ENCODE data around the gene CASP10. TPM values are rescaled to one million over a fixed set of nuclear protein-coding genes. Genes with fewer than 3 reads are reported as not detected.
A peak's percentile ranks its signal among the peaks of the same experiment; 100 is the strongest.

Gene CASP10
- total and polyA plus RNA-seq, 9 of the 15 experiments (the other 6 are each of a cell fraction or from before 2014, with no cell fraction given) = 7.1 to 20.4 (median 10.8) TPM

GRCh38 chr2:201246280-201246679 lies 63.3 kb downstream of the CASP10 start:
- intact Hi-C loops (cut with micrococcal nuclease) (no loop called here), in situ Hi-C loops (cut with MboI) (no loop called here)
- WGBS (ENCODE audit: insufficient coverage, low coverage, missing lambda C conversion rate) = 67% methylated on average over 3 of the region's 4 CpGs
- Histone ChIP-seq H3K9me3 (replicated peaks; ENCODE audit: control insufficient read depth, insufficient read depth, low read depth, low read length) (no peaks in the 10 kb centered on the region), H3K4me1 (replicated peaks in 1 of 2; ENCODE audit: control insufficient read depth in 2 of 2, insufficient read depth in 2 of 2, low read length in 2 of 2) (no peaks in the 10 kb centered on the region; a peak in 2 of 5 replicates), H3K4me2 (ENCODE audit: insufficient read depth, low read length) (no peak overlapping the region), H3K27ac (ENCODE audit: extremely low read depth, low read depth, low read length) (no peak overlapping the region), H2AFZ (ENCODE audit: low read depth, low read length) (no peak overlapping the region), H3K36me3 (ENCODE audit: control insufficient read depth, insufficient read depth, low read length) (no peaks in the 10 kb centered on the region), H3K79me2 (ENCODE audit: control insufficient read depth, insufficient read depth, low read length) (no peaks in the 10 kb centered on the region), H3K9me1 (ENCODE audit: control insufficient read depth, insufficient read depth, low read length) (no peaks in the 10 kb centered on the region), H3K27me3 (ENCODE audit: control insufficient read depth in 2 of 2, insufficient read depth in 2 of 2, low read length in 2 of 2) (no peaks in the 10 kb centered on the region), H4K20me1 (replicated peaks; ENCODE audit: control insufficient read depth, insufficient read depth, low read length) (no peaks in the 10 kb centered on the region), H3K4me3 (no peak overlapping the region), H3K9ac (ENCODE audit: insufficient read depth in 1 of 2, low read depth in 2 of 2, low read length in 2 of 2) (no peak overlapping the region)
- no peak for DNase-seq (ENCODE audit: extremely low read depth in 1 of 4, low spot score in 3 of 4)
- ChIA-PET CTCF (ENCODE audit: low intra/inter-chr PET ratio) (no interaction called here), POLR2A (no interaction called here)
- BruUV-seq (replicated peaks) = no TSS peak
- TF ChIP-seq CEBPB (tag; IDR thresholded peaks at IDR 0.05) (peak; percentile 12; the same call in 1 of the 2 replicates), BHLHE40 (IDR thresholded peaks at IDR 0.05; ENCODE audit: low read length) (no peak)
- ATAC-seq = no peak
- no peak for FAIRE-seq

DNA sequence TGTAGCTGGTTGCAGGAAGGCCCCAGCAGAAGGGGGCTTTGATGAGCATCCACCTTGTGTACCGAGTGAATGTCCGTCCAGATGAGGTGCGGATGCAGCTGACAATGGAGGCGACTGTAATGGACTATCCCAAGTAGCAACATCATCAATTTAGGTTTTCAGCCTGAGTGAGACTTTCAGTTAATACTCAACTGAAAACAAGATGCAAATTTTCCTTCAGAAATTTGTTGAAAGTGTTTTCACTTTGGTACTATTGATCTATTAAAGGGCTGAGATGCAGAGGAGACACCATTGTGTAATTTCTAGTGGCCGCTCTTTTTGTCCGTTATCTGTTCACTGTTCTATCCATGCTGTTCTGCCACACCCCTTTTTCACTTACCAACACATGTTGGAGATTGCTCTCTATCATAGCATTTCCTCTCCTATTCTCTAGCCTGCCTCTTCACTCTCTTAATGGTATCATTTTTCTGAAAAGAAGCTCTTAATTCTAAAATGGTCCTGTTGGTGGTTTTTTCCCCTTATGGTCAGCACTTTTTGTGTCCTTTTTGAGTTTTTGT lies 65.4 kb downstream of the CASP10 start:
- intact Hi-C loops (cut with micrococcal nuclease) (no loop called here), in situ Hi-C loops (cut with MboI) (no loop called here)
- ChIA-PET CTCF (ENCODE audit: low intra/inter-chr PET ratio) (no interaction called here), POLR2A (no interaction called here)
- BruUV-seq (replicated peaks) = no TSS peak
- DNase-seq (ENCODE audit: extremely low read depth in 1 of 4, low spot score in 3 of 4) = peak in 1 of 4 experiments; percentile 44
- Histone ChIP-seq H3K4me3 (no peak overlapping the region), H3K4me2 (ENCODE audit: insufficient read depth, low read length) (no peak overlapping the region), H3K27me3 (ENCODE audit: control insufficient read depth in 2 of 2, insufficient read depth in 2 of 2, low read length in 2 of 2) (no peaks in the 10 kb centered on the region), H3K36me3 (ENCODE audit: control insufficient read depth, insufficient read depth, low read length) (no peaks in the 10 kb centered on the region), H4K20me1 (replicated peaks; ENCODE audit: control insufficient read depth, insufficient read depth, low read length) (no peaks in the 10 kb centered on the region), H3K9ac (ENCODE audit: insufficient read depth in 1 of 2, low read depth in 2 of 2, low read length in 2 of 2) (no peak overlapping the region), H2AFZ (ENCODE audit: low read depth, low read length) (no peak overlapping the region), H3K27ac (ENCODE audit: extremely low read depth, low read depth, low read length) (no peak overlapping the region), H3K9me3 (replicated peaks; ENCODE audit: control insufficient read depth, insufficient read depth, low read depth, low read length) (no peaks in the 10 kb centered on the region), H3K79me2 (ENCODE audit: control insufficient read depth, insufficient read depth, low read length) (no peaks in the 10 kb centered on the region), H3K9me1 (ENCODE audit: control insufficient read depth, insufficient read depth, low read length) (no peaks in the 10 kb centered on the region), H3K4me1 (replicated peaks in 1 of 2; ENCODE audit: control insufficient read depth in 2 of 2, insufficient read depth in 2 of 2, low read length in 2 of 2) (peaks cover 0 to 7% of the 10 kb centered on the region in 2 experiments; a peak in 3 of 5 replicates)
- peak; percentile 15 for FAIRE-seq
- ATAC-seq = peak; percentile 75
- WGBS (ENCODE audit: insufficient coverage, low coverage, missing lambda C conversion rate) = 44% methylated on average over 6 of the region's 6 CpGs
- TF ChIP-seq, protein P1, sequence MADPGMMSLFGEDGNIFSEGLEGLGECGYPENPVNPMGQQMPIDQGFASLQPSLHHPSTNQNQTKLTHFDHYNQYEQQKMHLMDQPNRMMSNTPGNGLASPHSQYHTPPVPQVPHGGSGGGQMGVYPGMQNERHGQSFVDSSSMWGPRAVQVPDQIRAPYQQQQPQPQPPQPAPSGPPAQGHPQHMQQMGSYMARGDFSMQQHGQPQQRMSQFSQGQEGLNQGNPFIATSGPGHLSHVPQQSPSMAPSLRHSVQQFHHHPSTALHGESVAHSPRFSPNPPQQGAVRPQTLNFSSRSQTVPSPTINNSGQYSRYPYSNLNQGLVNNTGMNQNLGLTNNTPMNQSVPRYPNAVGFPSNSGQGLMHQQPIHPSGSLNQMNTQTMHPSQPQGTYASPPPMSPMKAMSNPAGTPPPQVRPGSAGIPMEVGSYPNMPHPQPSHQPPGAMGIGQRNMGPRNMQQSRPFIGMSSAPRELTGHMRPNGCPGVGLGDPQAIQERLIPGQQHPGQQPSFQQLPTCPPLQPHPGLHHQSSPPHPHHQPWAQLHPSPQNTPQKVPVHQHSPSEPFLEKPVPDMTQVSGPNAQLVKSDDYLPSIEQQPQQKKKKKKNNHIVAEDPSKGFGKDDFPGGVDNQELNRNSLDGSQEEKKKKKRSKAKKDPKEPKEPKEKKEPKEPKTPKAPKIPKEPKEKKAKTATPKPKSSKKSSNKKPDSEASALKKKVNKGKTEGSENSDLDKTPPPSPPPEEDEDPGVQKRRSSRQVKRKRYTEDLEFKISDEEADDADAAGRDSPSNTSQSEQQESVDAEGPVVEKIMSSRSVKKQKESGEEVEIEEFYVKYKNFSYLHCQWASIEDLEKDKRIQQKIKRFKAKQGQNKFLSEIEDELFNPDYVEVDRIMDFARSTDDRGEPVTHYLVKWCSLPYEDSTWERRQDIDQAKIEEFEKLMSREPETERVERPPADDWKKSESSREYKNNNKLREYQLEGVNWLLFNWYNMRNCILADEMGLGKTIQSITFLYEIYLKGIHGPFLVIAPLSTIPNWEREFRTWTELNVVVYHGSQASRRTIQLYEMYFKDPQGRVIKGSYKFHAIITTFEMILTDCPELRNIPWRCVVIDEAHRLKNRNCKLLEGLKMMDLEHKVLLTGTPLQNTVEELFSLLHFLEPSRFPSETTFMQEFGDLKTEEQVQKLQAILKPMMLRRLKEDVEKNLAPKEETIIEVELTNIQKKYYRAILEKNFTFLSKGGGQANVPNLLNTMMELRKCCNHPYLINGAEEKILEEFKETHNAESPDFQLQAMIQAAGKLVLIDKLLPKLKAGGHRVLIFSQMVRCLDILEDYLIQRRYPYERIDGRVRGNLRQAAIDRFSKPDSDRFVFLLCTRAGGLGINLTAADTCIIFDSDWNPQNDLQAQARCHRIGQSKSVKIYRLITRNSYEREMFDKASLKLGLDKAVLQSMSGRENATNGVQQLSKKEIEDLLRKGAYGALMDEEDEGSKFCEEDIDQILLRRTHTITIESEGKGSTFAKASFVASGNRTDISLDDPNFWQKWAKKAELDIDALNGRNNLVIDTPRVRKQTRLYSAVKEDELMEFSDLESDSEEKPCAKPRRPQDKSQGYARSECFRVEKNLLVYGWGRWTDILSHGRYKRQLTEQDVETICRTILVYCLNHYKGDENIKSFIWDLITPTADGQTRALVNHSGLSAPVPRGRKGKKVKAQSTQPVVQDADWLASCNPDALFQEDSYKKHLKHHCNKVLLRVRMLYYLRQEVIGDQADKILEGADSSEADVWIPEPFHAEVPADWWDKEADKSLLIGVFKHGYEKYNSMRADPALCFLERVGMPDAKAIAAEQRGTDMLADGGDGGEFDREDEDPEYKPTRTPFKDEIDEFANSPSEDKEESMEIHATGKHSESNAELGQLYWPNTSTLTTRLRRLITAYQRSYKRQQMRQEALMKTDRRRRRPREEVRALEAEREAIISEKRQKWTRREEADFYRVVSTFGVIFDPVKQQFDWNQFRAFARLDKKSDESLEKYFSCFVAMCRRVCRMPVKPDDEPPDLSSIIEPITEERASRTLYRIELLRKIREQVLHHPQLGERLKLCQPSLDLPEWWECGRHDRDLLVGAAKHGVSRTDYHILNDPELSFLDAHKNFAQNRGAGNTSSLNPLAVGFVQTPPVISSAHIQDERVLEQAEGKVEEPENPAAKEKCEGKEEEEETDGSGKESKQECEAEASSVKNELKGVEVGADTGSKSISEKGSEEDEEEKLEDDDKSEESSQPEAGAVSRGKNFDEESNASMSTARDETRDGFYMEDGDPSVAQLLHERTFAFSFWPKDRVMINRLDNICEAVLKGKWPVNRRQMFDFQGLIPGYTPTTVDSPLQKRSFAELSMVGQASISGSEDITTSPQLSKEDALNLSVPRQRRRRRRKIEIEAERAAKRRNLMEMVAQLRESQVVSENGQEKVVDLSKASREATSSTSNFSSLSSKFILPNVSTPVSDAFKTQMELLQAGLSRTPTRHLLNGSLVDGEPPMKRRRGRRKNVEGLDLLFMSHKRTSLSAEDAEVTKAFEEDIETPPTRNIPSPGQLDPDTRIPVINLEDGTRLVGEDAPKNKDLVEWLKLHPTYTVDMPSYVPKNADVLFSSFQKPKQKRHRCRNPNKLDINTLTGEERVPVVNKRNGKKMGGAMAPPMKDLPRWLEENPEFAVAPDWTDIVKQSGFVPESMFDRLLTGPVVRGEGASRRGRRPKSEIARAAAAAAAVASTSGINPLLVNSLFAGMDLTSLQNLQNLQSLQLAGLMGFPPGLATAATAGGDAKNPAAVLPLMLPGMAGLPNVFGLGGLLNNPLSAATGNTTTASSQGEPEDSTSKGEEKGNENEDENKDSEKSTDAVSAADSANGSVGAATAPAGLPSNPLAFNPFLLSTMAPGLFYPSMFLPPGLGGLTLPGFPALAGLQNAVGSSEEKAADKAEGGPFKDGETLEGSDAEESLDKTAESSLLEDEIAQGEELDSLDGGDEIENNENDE (IDR thresholded peaks at IDR 0.05; ENCODE audit: low read depth, low read length) = no peak
- no peak for TF ChIP-seq ZNF146 (CRISPR knock-in tag; IDR thresholded peaks at IDR 0.05; ENCODE audit: unreplicated experiment)

Data from K562 (cell line).